Panc1 (cell line): Measurements from ENCODE around the gene CDKN1C. TPM values are rescaled to one million over a fixed set of nuclear protein-coding genes. Genes with fewer than 3 reads are reported as not detected.

Source experiments
- ATAC-seq: fragments of 200-7000 bp; cut with Tn5 transposase; 2 replicates; pipeline ENCODE4 v1.9.1; 2020; ENCODE audit warnings: mild to moderate bottlenecking, moderate library complexity
- BruUV-seq: library from RNA; stranded (reverse); fragments of 400-500 nt; replicated peaks from 2 replicates; lab custom pipeline; 2021; lab: Mats Ljungman, UMichigan
- CTCF ChIA-PET: fragments of 300-600 bp; sonication (Branson Sonifier 250); formaldehyde crosslinking; loops from one replicate; lab custom pipeline; 2022; ENCODE audit warnings: antibody characterized with exemption; lab: Charles Lee
- POLR2A ChIA-PET: fragments of 300-600 bp; sonication (Branson Sonifier 250); formaldehyde crosslinking; loops from one replicate; lab custom pipeline; 2022; ENCODE audit warnings: antibody characterized with exemption; lab: Charles Lee
- DNase-seq: peaks from one replicate; pipeline ENCODE4 v3.0.0-alpha.2; 2010; ENCODE audit warnings: low read depth, low spot score
- H3K27ac ChIP-seq: 2 replicates; pipeline ENCODE4 v1.5.1; 2011; ENCODE audit warnings: mild to moderate bottlenecking, low read length, inconsistent platforms
- H3K27me3 ChIP-seq: fragments of 200-500 bp; sonication (Bioruptor generic); 2 replicates; pipeline ENCODE4 v1.6.0; 2014; ENCODE audit warnings: low read length, inconsistent platforms; ENCODE audit not compliant: control insufficient read depth, insufficient read depth
- H3K36me3 ChIP-seq: fragments of 200-500 bp; sonication (Bioruptor generic); 2 replicates; pipeline ENCODE4 v1.5.1; 2014; ENCODE audit warnings: inconsistent platforms, mild to moderate bottlenecking, low read length, moderate library complexity; ENCODE audit not compliant: control insufficient read depth, insufficient read depth
- H3K4me1 ChIP-seq: 2 replicates; pipeline ENCODE4 v1.5.1; 2011; ENCODE audit warnings: inconsistent platforms, mild to moderate bottlenecking, low read length, moderate library complexity; ENCODE audit not compliant: control insufficient read depth, insufficient read depth
- H3K4me3 ChIP-seq, 2 experiments: 2 replicates each; pipeline ENCODE4 v1.5.1; 2011 to 2012; ENCODE audit warnings: low read depth in 2 of 2, low read length in 2 of 2, mild to moderate bottlenecking in 2 of 2, inconsistent platforms in 1 of 2, moderate library complexity in 1 of 2
- H3K9me3 ChIP-seq: fragments of 200-500 bp; sonication (Bioruptor generic); 2 replicates; pipeline ENCODE4 v1.5.1; 2014; ENCODE audit warnings: low read depth, mild to moderate bottlenecking, inconsistent platforms, low read length, moderate library complexity; ENCODE audit not compliant: control insufficient read depth, insufficient read depth
- POLR2AphosphoS5 ChIP-seq: IDR thresholded peaks from 2 replicates; pipeline ENCODE4 v1.6.1; 2012; ENCODE audit warnings: mild to moderate bottlenecking, low read depth, low read length, moderate library complexity
- SIN3A ChIP-seq: IDR thresholded peaks from 2 replicates; pipeline ENCODE4 v1.6.1; 2012; ENCODE audit warnings: low read depth, mild to moderate bottlenecking, low read length, moderate library complexity, borderline replicate concordance; ENCODE audit not compliant: insufficient read depth
- TCF7L2 ChIP-seq: IDR thresholded peaks from 2 replicates; pipeline ENCODE4 v1.6.1; 2011; ENCODE audit warnings: mild to moderate bottlenecking, low read depth, low read length, inconsistent platforms
- in situ Hi-C: cut with HindIII; loops from 2 replicates; pipeline ENCODE4 v1.10.0; 2016; ENCODE audit warnings: low sequenced_read_pairs, low pct_unique_long_range_greater_than_20kb
- intact Hi-C: fragments of 100-400 bp; cut with micrococcal nuclease; formaldehyde crosslinking; loops from one replicate; pipeline ENCODE4 v1.10.0; 2022; ENCODE audit not compliant: unreplicated experiment
- total RNA-seq: library from RNA; stranded (reverse); gene quantifications from one replicate; pipeline ENCODE4 v1.2.1, GENCODE V29; 2021; ENCODE audit not compliant: unreplicated experiment
- TF ChIP-seq, protein P1 (sequence below), 2 experiments: IDR thresholded peaks; 2 replicates each; pipeline ENCODE4 v1.6.1; 2011 to 2012; ENCODE audit warnings: low read depth in 2 of 2, control low read depth in 1 of 2, low read length in 1 of 2, mild to moderate bottlenecking in 1 of 2, moderate library complexity in 1 of 2; ENCODE audit not compliant: insufficient read depth in 1 of 2
- TF ChIP-seq, protein P2 (sequence below): fragments of 450-650 bp; IDR thresholded peaks from 2 replicates; pipeline ENCODE4 v1.5.1; 2017; ENCODE audit warnings: mild to moderate bottlenecking

CDKN1C gene
- total RNA-seq, 1 experiment from 2014 or later: 4.6 TPM

DNA sequence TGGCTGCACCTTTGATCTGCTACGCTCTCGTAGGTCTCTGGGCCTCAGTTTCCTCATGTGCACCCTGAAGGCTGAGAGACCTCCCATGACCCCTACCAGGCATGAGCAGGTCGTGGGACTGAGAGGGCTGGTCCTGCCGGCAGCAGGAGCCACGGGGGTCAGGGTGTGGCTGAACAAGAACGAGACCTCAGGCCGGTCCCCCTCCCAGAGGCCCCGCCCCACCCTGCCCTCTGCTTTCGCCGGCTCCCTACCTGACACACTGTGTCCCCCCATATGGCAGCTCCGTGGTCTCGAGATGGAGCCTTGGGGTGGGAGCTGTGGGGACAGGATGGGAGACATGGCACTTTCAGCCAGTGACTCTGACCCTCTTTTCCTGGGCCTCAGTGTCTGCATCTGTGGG is 40.6 kb downstream of the CDKN1C start:
- Histone ChIP-seq H3K4me3 (no peak overlapping the region), H3K27me3 (no peaks in the 10 kb centered on the region), H3K4me1 (no peaks in the 10 kb centered on the region; the same call in 1 of the 2 replicates), H3K9me3 (no peaks in the 10 kb centered on the region), H3K36me3 (no peaks in the 10 kb centered on the region), H3K27ac (no peak overlapping the region)
- in situ Hi-C loops (no loop called here), intact Hi-C loops (no loop called here)
- TF ChIP-seq, protein P1, sequence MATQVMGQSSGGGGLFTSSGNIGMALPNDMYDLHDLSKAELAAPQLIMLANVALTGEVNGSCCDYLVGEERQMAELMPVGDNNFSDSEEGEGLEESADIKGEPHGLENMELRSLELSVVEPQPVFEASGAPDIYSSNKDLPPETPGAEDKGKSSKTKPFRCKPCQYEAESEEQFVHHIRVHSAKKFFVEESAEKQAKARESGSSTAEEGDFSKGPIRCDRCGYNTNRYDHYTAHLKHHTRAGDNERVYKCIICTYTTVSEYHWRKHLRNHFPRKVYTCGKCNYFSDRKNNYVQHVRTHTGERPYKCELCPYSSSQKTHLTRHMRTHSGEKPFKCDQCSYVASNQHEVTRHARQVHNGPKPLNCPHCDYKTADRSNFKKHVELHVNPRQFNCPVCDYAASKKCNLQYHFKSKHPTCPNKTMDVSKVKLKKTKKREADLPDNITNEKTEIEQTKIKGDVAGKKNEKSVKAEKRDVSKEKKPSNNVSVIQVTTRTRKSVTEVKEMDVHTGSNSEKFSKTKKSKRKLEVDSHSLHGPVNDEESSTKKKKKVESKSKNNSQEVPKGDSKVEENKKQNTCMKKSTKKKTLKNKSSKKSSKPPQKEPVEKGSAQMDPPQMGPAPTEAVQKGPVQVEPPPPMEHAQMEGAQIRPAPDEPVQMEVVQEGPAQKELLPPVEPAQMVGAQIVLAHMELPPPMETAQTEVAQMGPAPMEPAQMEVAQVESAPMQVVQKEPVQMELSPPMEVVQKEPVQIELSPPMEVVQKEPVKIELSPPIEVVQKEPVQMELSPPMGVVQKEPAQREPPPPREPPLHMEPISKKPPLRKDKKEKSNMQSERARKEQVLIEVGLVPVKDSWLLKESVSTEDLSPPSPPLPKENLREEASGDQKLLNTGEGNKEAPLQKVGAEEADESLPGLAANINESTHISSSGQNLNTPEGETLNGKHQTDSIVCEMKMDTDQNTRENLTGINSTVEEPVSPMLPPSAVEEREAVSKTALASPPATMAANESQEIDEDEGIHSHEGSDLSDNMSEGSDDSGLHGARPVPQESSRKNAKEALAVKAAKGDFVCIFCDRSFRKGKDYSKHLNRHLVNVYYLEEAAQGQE (IDR thresholded peaks at IDR 0.05; ENCODE audit: insufficient read depth in 1 of 2, low read depth in 2 of 2, low read length in 1 of 2): no peak
- TF ChIP-seq, protein P2, sequence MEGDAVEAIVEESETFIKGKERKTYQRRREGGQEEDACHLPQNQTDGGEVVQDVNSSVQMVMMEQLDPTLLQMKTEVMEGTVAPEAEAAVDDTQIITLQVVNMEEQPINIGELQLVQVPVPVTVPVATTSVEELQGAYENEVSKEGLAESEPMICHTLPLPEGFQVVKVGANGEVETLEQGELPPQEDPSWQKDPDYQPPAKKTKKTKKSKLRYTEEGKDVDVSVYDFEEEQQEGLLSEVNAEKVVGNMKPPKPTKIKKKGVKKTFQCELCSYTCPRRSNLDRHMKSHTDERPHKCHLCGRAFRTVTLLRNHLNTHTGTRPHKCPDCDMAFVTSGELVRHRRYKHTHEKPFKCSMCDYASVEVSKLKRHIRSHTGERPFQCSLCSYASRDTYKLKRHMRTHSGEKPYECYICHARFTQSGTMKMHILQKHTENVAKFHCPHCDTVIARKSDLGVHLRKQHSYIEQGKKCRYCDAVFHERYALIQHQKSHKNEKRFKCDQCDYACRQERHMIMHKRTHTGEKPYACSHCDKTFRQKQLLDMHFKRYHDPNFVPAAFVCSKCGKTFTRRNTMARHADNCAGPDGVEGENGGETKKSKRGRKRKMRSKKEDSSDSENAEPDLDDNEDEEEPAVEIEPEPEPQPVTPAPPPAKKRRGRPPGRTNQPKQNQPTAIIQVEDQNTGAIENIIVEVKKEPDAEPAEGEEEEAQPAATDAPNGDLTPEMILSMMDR: no peak
- TF ChIP-seq TCF7L2: no peak
- ChIA-PET POLR2A (no interaction called here), CTCF (no interaction called here)
- no peak for DNase-seq
- ATAC-seq: no peak
- BruUV-seq: no TSS peak

GRCh38 chr11:2844116-2844842 is 41.3 kb downstream of the CDKN1C start:
- H3K9me3 ChIP-seq: no peaks in the 10 kb centered on the region
- ChIA-PET POLR2A (no interaction called here), CTCF (no interaction called here)
- no peaks in the 10 kb centered on the region for H3K27me3 ChIP-seq
- no peak overlapping the region for H3K4me3 ChIP-seq
- no peaks in the 10 kb centered on the region; the same call in 1 of the 2 replicates for H3K4me1 ChIP-seq
- ATAC-seq (no peak), DNase-seq (no peak)
- no peaks in the 10 kb centered on the region for H3K36me3 ChIP-seq
- BruUV-seq: no TSS peak
- TF ChIP-seq, protein P1 (IDR thresholded peaks at IDR 0.05; ENCODE audit: insufficient read depth in 1 of 2, low read depth in 2 of 2, low read length in 1 of 2): no peak
- TF ChIP-seq SIN3A (no peak), TCF7L2 (no peak), POLR2AphosphoS5 (no peak)
- TF ChIP-seq, protein P2: no peak
- in situ Hi-C loops: no loop called here
- intact Hi-C loops: no loop called here
- H3K27ac ChIP-seq: no peak overlapping the region
